ENCODE results near the gene PRTG. TPM values are rescaled to one million over a fixed set of nuclear protein-coding genes. Genes with fewer than 3 reads are reported as not detected.

PRTG gene
- total and polyA plus RNA-seq, 2 of the 13 experiments (the other 11 are each of a cell fraction or from before 2014, with no cell fraction given), result 13.2 to 22.3 TPM

GRCh38 chr15:55742927-55743728 is at the start of gene PRTG (continued):
- TF ChIP-seq SETDB1 (CRISPR knock-in tag; IDR thresholded peaks at IDR 0.05; ENCODE audit: borderline replicate concordance) (no peak), ARNT2 (CRISPR knock-in tag; IDR thresholded peaks at IDR 0.05; ENCODE audit: low read depth) (peak; percentile 86; the same call in 1 of the 2 replicates), ZBTB14 (CRISPR knock-in tag; IDR thresholded peaks at IDR 0.05) (peak; percentile 54), PRMT3 (CRISPR knock-in tag; IDR thresholded peaks at IDR 0.05; ENCODE audit: borderline replicate concordance, low read depth) (no peak), ZNF761 (CRISPR knock-in tag; conservative IDR thresholded peaks at IDR 0.05) (no peak; the same call in 1 of the 2 replicates), STAT5B (CRISPR knock-in tag; IDR thresholded peaks at IDR 0.05) (no peak), ZKSCAN1 (IDR thresholded peaks at IDR 0.05; ENCODE audit: low read length) (no peak), ZFP90 (CRISPR knock-in tag; IDR thresholded peaks at IDR 0.05; ENCODE audit: borderline replicate concordance) (peak; percentile 60; the same call in 1 of the 2 replicates), ATRX (CRISPR knock-in tag; IDR thresholded peaks at IDR 0.05; ENCODE audit: borderline replicate concordance) (no peak), ZNF329 (CRISPR knock-in tag; IDR thresholded peaks at IDR 0.05; ENCODE audit: low read depth) (no peak), NR2F6 (IDR thresholded peaks at IDR 0.05) (no peak), NR2F6 (CRISPR knock-in tag; IDR thresholded peaks at IDR 0.05) (peak; percentile 74), ZNF510 (CRISPR knock-in tag; IDR thresholded peaks at IDR 0.05; ENCODE audit: low read depth) (no peak), NKX3-1 (CRISPR knock-in tag; IDR thresholded peaks at IDR 0.05) (no peak; the same call in 1 of the 2 replicates), EED (CRISPR knock-in tag; IDR thresholded peaks at IDR 0.05) (no peak), PAF1 (CRISPR knock-in tag; IDR thresholded peaks at IDR 0.05) (no peak)
- TF ChIP-seq, protein P1, sequence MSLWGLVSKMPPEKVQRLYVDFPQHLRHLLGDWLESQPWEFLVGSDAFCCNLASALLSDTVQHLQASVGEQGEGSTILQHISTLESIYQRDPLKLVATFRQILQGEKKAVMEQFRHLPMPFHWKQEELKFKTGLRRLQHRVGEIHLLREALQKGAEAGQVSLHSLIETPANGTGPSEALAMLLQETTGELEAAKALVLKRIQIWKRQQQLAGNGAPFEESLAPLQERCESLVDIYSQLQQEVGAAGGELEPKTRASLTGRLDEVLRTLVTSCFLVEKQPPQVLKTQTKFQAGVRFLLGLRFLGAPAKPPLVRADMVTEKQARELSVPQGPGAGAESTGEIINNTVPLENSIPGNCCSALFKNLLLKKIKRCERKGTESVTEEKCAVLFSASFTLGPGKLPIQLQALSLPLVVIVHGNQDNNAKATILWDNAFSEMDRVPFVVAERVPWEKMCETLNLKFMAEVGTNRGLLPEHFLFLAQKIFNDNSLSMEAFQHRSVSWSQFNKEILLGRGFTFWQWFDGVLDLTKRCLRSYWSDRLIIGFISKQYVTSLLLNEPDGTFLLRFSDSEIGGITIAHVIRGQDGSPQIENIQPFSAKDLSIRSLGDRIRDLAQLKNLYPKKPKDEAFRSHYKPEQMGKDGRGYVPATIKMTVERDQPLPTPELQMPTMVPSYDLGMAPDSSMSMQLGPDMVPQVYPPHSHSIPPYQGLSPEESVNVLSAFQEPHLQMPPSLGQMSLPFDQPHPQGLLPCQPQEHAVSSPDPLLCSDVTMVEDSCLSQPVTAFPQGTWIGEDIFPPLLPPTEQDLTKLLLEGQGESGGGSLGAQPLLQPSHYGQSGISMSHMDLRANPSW (CRISPR knock-in tag; IDR thresholded peaks at IDR 0.05; ENCODE audit: borderline replicate concordance), result no peak
- TF ChIP-seq, protein P2, sequence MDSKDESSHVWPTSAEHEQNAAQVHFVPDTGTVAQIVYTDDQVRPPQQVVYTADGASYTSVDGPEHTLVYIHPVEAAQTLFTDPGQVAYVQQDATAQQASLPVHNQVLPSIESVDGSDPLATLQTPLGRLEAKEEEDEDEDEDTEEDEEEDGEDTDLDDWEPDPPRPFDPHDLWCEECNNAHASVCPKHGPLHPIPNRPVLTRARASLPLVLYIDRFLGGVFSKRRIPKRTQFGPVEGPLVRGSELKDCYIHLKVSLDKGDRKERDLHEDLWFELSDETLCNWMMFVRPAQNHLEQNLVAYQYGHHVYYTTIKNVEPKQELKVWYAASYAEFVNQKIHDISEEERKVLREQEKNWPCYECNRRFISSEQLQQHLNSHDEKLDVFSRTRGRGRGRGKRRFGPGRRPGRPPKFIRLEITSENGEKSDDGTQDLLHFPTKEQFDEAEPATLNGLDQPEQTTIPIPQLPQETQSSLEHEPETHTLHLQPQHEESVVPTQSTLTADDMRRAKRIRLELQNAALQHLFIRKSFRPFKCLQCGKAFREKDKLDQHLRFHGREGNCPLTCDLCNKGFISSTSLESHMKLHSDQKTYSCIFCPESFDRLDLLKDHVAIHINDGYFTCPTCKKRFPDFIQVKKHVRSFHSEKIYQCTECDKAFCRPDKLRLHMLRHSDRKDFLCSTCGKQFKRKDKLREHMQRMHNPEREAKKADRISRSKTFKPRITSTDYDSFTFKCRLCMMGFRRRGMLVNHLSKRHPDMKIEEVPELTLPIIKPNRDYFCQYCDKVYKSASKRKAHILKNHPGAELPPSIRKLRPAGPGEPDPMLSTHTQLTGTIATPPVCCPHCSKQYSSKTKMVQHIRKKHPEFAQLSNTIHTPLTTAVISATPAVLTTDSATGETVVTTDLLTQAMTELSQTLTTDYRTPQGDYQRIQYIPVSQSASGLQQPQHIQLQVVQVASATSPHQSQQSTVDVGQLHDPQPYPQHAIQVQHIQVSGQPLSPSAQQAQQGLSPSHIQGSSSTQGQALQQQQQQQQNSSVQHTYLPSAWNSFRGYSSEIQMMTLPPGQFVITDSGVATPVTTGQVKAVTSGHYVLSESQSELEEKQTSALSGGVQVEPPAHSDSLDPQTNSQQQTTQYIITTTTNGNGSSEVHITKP (CRISPR knock-in tag; IDR thresholded peaks at IDR 0.05; ENCODE audit: low read depth), result 0 out of 2 replicates have a peak, but pooled peaks have one; percentile 45
- TF ChIP-seq, protein P3, sequence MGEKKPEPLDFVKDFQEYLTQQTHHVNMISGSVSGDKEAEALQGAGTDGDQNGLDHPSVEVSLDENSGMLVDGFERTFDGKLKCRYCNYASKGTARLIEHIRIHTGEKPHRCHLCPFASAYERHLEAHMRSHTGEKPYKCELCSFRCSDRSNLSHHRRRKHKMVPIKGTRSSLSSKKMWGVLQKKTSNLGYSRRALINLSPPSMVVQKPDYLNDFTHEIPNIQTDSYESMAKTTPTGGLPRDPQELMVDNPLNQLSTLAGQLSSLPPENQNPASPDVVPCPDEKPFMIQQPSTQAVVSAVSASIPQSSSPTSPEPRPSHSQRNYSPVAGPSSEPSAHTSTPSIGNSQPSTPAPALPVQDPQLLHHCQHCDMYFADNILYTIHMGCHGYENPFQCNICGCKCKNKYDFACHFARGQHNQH (CRISPR knock-in tag; IDR thresholded peaks at IDR 0.05), result no peak

Measured in HepG2 (cell line).